Mesenchymal stem cell (in vitro differentiated cells and primary cell): ENCODE data around the gene HCLS1.

Experiments used
- DNase-seq: peaks from one replicate; pipeline ENCODE4 v3.0.0-alpha.2; 2013
- H2AFZ ChIP-seq: one replicate; pipeline ENCODE4 v1.6.1; 2013; ENCODE audit warnings: low read depth, mild to moderate bottlenecking, control low read depth, inconsistent platforms, low read length, moderate library complexity
- H2AK5ac ChIP-seq: 2 replicates; pipeline ENCODE4 v1.6.1; 2013; ENCODE audit warnings: low read length, moderate library complexity, mild to moderate bottlenecking, inconsistent platforms; ENCODE audit not compliant: severe bottlenecking
- H2BK120ac ChIP-seq: one replicate; pipeline ENCODE4 v1.6.1; 2013; ENCODE audit warnings: low read depth, mild to moderate bottlenecking, inconsistent platforms, low read length, moderate library complexity
- H2BK12ac ChIP-seq, 2 experiments: one replicate each; pipeline ENCODE4 v1.6.1; 2013; ENCODE audit warnings: inconsistent platforms in 2 of 2, low read length in 2 of 2, mild to moderate bottlenecking in 2 of 2, moderate library complexity in 2 of 2, control low read depth in 1 of 2
- H2BK15ac ChIP-seq: one replicate; pipeline ENCODE4 v1.6.1; 2013; ENCODE audit warnings: mild to moderate bottlenecking, low read depth, inconsistent platforms; ENCODE audit not compliant: poor library complexity, severe bottlenecking
- H2BK5ac ChIP-seq: 2 replicates; pipeline ENCODE4 v1.6.1; 2013; ENCODE audit warnings: low read depth, mild to moderate bottlenecking, low read length, control low read depth, inconsistent platforms; ENCODE audit not compliant: poor library complexity, severe bottlenecking
- H3K14ac ChIP-seq, 2 experiments: one replicate each; pipeline ENCODE4 v1.6.1; 2013; ENCODE audit warnings: inconsistent platforms in 2 of 2, low read length in 2 of 2, control low read depth in 1 of 2, mild to moderate bottlenecking in 1 of 2, moderate library complexity in 1 of 2
- H3K18ac ChIP-seq, 2 experiments: one replicate each; pipeline ENCODE4 v1.6.1; 2013; ENCODE audit warnings: inconsistent platforms in 2 of 2, low read length in 2 of 2, control low read depth in 1 of 2, low read depth in 1 of 2, mild to moderate bottlenecking in 1 of 2
- H3K23ac ChIP-seq, 2 experiments: one replicate each; pipeline ENCODE4 v1.6.1; 2013; ENCODE audit warnings: inconsistent platforms in 2 of 2, low read length in 2 of 2, mild to moderate bottlenecking in 2 of 2, moderate library complexity in 2 of 2, control low read depth in 1 of 2
- H3K27ac ChIP-seq: 2 replicates; pipeline ENCODE4 v1.5.1; 2013; ENCODE audit warnings: mild to moderate bottlenecking, moderate library complexity, low read length, control low read depth, inconsistent platforms; ENCODE audit not compliant: poor library complexity, severe bottlenecking
- H3K27me3 ChIP-seq, 2 experiments: 2 replicates each; pipeline versions ENCODE4 v1.6.1 to v1.7.0; 2013; ENCODE audit warnings: low read length in 2 of 2, mild to moderate bottlenecking in 2 of 2, moderate library complexity in 2 of 2, control low read depth in 1 of 2, inconsistent platforms in 1 of 2; ENCODE audit not compliant: control insufficient read depth in 1 of 2, insufficient read depth in 1 of 2
- H3K36me3 ChIP-seq, 2 experiments: 2 replicates each; pipeline versions ENCODE4 v1.6.1 to v1.7.0; 2013; ENCODE audit warnings: low read length in 2 of 2, control low read depth in 1 of 2, inconsistent platforms in 1 of 2, low read depth in 1 of 2, mild to moderate bottlenecking in 1 of 2; ENCODE audit not compliant: insufficient read depth in 2 of 2, control insufficient read depth in 1 of 2
- H3K4ac ChIP-seq, 2 experiments: one replicate each; pipeline ENCODE4 v1.6.1; 2013; ENCODE audit warnings: inconsistent platforms in 2 of 2, low read length in 2 of 2, mild to moderate bottlenecking in 2 of 2, moderate library complexity in 2 of 2, control low read depth in 1 of 2, low read depth in 1 of 2
- H3K4me1 ChIP-seq: 2 replicates; pipeline ENCODE4 v1.6.1; 2013; ENCODE audit warnings: low read depth, low read length, control low read depth; ENCODE audit not compliant: control insufficient read depth, insufficient read depth
- H3K4me2 ChIP-seq: 2 replicates; pipeline ENCODE4 v1.6.1; 2013; ENCODE audit warnings: low read length, mild to moderate bottlenecking, inconsistent platforms; ENCODE audit not compliant: poor library complexity, severe bottlenecking
- H3K4me3 ChIP-seq, 2 experiments: 2 replicates each; pipeline versions ENCODE4 v1.5.1 to v1.7.0; 2013; ENCODE audit warnings: low read length in 2 of 2, mild to moderate bottlenecking in 2 of 2, control low read depth in 1 of 2, low read depth in 1 of 2; ENCODE audit not compliant: insufficient read depth in 1 of 2
- H3K79me1 ChIP-seq: replicated peaks from 2 replicates; pipeline ENCODE4 v1.6.1; 2013; ENCODE audit warnings: mild to moderate bottlenecking, control low read depth, low read length, inconsistent platforms; ENCODE audit not compliant: poor library complexity, severe bottlenecking
- H3K9ac ChIP-seq: 2 replicates; pipeline ENCODE4 v1.7.0; 2013; ENCODE audit warnings: mild to moderate bottlenecking, low read length, moderate library complexity
- H3K9me3 ChIP-seq: 2 replicates; pipeline ENCODE4 v1.7.0; 2013; ENCODE audit warnings: mild to moderate bottlenecking, low read length; ENCODE audit not compliant: control insufficient read depth
- H4K8ac ChIP-seq: one replicate; pipeline ENCODE4 v1.6.1; 2013; ENCODE audit warnings: inconsistent platforms, mild to moderate bottlenecking, low read length, moderate library complexity
- H4K91ac ChIP-seq: one replicate; pipeline ENCODE4 v1.6.1; 2013; ENCODE audit warnings: mild to moderate bottlenecking, low read length, inconsistent platforms
- WGBS: methylation state at CpG from one replicate; pipeline ENCODE4 v1.1.7; 2013; ENCODE audit warnings: mixed read lengths; 5-methylcytosine and 5-hydroxymethylcytosine counted together

Gene HCLS1

DNA sequence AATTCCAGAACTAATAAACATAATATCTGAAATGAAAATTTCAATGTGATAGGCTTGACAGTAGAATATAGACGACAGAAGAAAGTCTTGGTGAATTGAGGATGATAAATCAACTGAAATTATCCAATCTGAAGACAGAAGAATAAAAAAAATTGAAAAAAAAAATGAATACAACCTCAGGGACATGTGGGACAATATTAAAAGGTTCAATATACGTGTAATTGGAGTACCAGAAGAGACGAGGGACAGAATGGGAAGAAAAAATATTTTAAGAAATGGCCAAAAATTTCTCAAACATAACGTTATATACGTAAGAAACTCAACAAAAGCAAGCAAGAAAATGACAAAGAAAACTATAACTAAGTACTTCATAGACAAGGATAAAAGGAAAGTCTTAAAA lies 43.3 kb upstream of the HCLS1 start:
- H4K91ac ChIP-seq: no peak overlapping the region
- peaks cover 20% of the 10 kb centered on the region for H3K79me1 ChIP-seq
- H2AK5ac ChIP-seq: no peak overlapping the region
- no peak overlapping the region for H2BK5ac ChIP-seq
- H3K4ac ChIP-seq: no peak overlapping the region
- peaks cover 8 to 83% of the 10 kb centered on the region in 2 experiments for H3K36me3 ChIP-seq
- no peak overlapping the region for H3K9ac ChIP-seq
- peaks cover 5% of the 10 kb centered on the region for H3K9me3 ChIP-seq
- H3K4me1 ChIP-seq: no peaks in the 10 kb centered on the region
- H2AFZ ChIP-seq: no peak overlapping the region
- H2BK15ac ChIP-seq: no peak overlapping the region
- no CpG with 5 or more reads among the region's 5 CpGs for WGBS
- no peak overlapping the region for H3K4me2 ChIP-seq
- H3K27me3 ChIP-seq: no peaks in the 10 kb centered on the region
- H3K14ac ChIP-seq: no peak overlapping the region
- H2BK120ac ChIP-seq: no peak overlapping the region
- H3K18ac ChIP-seq: no peak overlapping the region
- no peak overlapping the region for H4K8ac ChIP-seq
- no peak overlapping the region for H3K23ac ChIP-seq
- no peak overlapping the region for H3K27ac ChIP-seq
- H3K4me3 ChIP-seq: no peak overlapping the region
- DNase-seq: no peak
- no peak overlapping the region for H2BK12ac ChIP-seq

DNA sequence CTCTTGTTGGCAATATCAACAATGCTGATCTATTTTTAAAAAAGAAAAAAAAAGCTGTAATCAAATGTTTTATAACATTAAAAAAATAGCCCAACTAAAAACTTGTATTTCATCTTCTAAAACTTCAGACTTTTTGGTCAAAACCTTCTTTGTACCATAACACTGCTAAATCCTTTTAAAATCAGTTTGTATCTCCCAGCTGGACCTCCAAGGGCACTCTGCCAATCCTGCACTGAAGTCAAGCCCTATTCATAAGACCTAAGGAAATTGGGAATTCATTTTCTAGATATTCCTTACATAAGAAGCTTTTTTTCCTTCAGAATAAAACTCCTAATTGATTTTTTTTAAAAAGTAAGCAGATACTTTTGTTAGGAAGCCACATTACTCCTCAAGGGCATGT lies 38.2 kb upstream of the HCLS1 start:
- Histone ChIP-seq H3K14ac (no peak overlapping the region), H3K4me2 (no peak overlapping the region), H3K27me3 (no peaks in the 10 kb centered on the region), H3K9me3 (peaks cover under 1% of the 10 kb centered on the region), H3K36me3 (peaks cover 0 to 97% of the 10 kb centered on the region in 2 experiments), H3K4me1 (no peaks in the 10 kb centered on the region), H4K8ac (no peak overlapping the region), H2BK120ac (no peak overlapping the region), H3K27ac (no peak overlapping the region), H3K18ac (no peak overlapping the region), H2BK5ac (no peak overlapping the region), H3K9ac (no peak overlapping the region), H2BK15ac (no peak overlapping the region), H2AK5ac (no peak overlapping the region), H3K79me1 (peaks cover 11% of the 10 kb centered on the region), H2AFZ (no peak overlapping the region), H3K4me3 (no peak overlapping the region), H2BK12ac (no peak overlapping the region), H3K23ac (no peak overlapping the region), H3K4ac (no peak overlapping the region), H4K91ac (no peak overlapping the region)
- no peak for DNase-seq

GRCh38 chr3:121698476-121698875 lies 37.8 kb upstream of the HCLS1 start:
- no peak overlapping the region for H2BK12ac ChIP-seq
- no peaks in the 10 kb centered on the region for H3K27me3 ChIP-seq
- H2BK15ac ChIP-seq: no peak overlapping the region
- no peak overlapping the region for H3K27ac ChIP-seq
- no peak overlapping the region for H3K4ac ChIP-seq
- peaks cover 11% of the 10 kb centered on the region for H3K79me1 ChIP-seq
- no peak for DNase-seq
- no peak overlapping the region for H3K14ac ChIP-seq
- no peak overlapping the region for H3K9ac ChIP-seq
- H4K8ac ChIP-seq: no peak overlapping the region
- H2AK5ac ChIP-seq: no peak overlapping the region
- no peaks in the 10 kb centered on the region for H3K4me1 ChIP-seq
- H3K4me3 ChIP-seq: no peak overlapping the region
- no peak overlapping the region for H3K18ac ChIP-seq
- peaks cover 0 to 97% of the 10 kb centered on the region in 2 experiments for H3K36me3 ChIP-seq
- H2BK120ac ChIP-seq: no peak overlapping the region
- no peaks in the 10 kb centered on the region for H3K9me3 ChIP-seq
- H2AFZ ChIP-seq: no peak overlapping the region
- H3K4me2 ChIP-seq: no peak overlapping the region
- no peak overlapping the region for H3K23ac ChIP-seq
- H4K91ac ChIP-seq: no peak overlapping the region
- WGBS: 91% methylated on average over 1 of the region's 1 CpG
- no peak overlapping the region for H2BK5ac ChIP-seq

DNA sequence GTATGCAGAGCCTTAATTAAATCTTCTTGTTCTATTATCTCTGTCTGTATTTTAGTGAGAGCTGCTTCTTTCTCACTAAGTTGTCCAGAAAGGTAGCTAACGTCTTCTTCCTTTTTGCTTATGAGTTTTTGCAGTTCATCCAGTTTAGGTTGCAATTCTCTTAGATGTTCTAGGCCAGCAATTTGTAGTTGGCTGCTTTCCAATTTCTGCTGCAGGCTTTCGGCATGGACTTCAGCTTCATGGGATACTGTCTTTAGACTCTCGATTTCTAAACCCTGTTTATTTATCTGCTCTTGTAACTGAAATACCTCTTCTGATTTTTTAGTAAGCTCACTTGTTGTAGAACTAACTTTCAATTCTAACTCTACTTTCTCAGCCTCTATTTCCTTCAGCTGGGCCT lies 35.5 kb upstream of the HCLS1 start:
- Histone ChIP-seq H3K23ac (no peak overlapping the region), H3K27ac (no peak overlapping the region), H2BK15ac (no peak overlapping the region), H4K8ac (no peak overlapping the region), H4K91ac (no peak overlapping the region), H3K27me3 (no peaks in the 10 kb centered on the region), H3K18ac (no peak overlapping the region), H2BK5ac (no peak overlapping the region), H3K4me3 (no peak overlapping the region), H3K79me1 (peaks cover 9% of the 10 kb centered on the region), H3K36me3 (peaks cover 0 to 98% of the 10 kb centered on the region in 2 experiments), H3K4ac (no peak overlapping the region), H3K14ac (no peak overlapping the region), H2BK12ac (no peak overlapping the region), H3K4me2 (no peak overlapping the region), H3K4me1 (no peaks in the 10 kb centered on the region), H2AK5ac (no peak overlapping the region), H3K9me3 (no peaks in the 10 kb centered on the region), H3K9ac (no peak overlapping the region), H2AFZ (no peak overlapping the region), H2BK120ac (no peak overlapping the region)
- no peak for DNase-seq
- 98% methylated on average over 3 of the region's 3 CpGs for WGBS
